Stimulated activated naive CD4-positive, alpha-beta T cell (primary cell): Measurements from ENCODE around the gene BPI.
"Not testable (repeated sequence)": the region's sequence is repeated elsewhere in the genome, so short reads cannot be mapped to it uniquely, and the experiment has no call there.

Experiments used
- DNase-seq, 6 experiments: peaks; one replicate each; lab custom pipeline; 2025; lab: John Stamatoyannopoulos, UW

BPI gene

GRCh38 chr20:38278131-38278530, 25.8 kb upstream of the BPI start:
- DNase-seq, result no peak

GRCh38 chr20:38278763-38279162, 25.2 kb upstream of the BPI start:
- DNase-seq, result no peak

DNA sequence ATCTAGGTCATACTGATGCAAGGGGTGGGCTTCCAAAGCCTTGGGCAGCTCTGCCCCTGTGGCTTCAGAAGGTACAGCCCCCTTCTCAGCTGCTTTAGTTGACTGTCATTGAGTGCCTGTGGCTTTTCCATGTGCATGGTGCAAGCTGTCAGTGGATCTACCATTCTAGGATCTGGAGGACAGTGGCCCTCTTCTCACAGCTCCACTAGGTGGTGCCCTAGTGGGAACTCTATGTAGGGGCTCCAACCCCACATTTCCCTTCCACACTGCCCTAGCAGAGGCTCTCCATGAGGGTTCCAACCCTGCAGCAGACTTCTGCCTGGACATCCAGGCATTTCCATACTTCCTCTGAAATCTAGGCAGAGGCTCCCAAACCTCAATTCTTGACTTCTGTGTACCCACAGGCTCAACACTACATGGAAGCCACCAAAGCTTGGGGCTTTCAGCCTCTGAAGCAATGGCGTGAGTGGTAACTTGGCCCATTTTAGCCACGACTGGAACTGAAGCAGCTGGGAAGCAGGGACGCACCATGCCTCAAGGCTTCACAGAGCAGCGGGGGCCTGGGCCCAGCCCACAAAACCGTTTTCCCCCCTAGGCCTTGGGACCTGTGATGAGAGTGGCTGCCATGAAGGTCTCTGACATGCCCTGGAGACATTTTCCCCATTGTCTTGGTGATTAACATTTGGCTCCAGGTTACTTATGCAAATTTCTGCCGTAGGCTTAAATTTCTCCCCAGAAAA, 22.6 kb upstream of the BPI start:
- not testable (repeated sequence) for DNase-seq

GRCh38 chr20:38283236-38283635, 20.7 kb upstream of the BPI start:
- no peak for DNase-seq

DNA sequence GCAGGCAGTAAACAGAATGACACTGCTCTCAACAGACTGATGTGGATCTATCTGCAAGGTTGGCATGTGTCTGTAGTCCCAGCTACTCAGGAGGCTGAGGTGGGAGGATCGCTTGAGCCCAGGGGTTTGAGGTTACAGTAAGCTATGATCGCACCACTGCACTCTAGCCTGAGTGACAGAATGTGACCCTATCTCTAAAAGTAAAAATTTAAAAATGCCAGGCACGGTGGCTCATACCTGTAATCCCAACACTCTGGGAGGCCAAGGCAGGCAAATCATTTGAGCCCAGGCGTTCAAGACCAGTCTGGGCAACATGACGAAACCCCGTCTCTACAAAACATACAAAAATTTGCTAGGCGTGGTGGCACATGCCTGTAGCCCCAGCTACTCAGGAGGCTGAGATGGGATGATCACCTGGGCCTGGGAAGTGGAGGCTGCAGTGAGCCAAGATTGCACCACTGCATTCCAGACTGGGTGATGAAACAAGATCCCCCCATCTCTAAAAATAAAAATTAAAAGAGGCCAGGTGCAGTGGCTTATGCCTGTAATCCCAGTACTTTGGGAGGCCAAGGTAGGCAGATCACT, 19.8 kb upstream of the BPI start:
- DNase-seq, result not testable (repeated sequence)

- no peak for DNase-seq
Measured at GRCh38 chr20:38284893-38285444, 19.0 kb upstream of the BPI start.

DNA sequence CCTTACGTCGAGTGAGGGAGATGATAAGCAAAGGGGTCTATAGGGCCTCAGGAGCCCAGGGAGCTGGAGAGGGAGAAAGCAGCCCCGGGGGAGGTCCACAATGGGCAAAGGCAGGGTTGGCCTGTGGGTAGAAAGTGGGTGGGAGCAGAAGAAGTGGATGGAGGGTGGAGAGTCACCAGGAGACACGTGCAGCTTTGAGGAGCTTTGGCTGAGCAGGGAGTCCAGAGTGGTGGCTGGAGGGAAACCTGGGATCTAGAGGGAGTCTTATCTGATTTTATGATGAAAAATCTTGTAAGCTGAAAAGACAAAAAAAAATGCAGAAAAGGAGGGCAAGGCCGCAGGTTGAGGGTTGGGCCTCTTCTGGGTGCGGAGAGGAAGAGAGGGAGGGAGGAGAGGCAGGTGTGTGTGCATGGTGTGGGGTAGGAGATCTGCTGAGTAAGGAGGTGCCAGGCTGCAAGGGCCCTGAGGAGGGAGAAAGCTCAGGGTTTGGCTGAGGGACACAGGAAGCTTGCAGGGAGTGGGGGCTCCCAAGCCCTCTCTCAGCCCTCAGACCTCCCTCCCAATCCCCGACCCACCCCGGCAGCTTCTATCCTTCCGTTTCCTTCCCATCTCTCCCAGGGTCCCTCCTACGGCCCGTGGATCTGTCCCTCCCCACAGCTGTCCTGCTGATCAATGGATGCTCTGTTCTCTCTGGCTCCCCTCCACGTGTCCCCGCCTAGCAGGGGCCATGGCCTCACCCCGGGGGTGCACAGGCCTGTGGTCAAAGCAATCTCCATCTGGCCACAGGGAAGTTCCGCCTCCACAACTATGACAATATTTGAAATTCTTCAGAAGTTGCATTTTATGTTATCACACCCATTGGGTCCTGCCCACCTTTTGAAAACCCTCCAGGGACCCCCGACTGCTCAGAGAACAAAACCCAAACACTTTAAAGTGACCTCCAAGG, 17.1 kb upstream of the BPI start:
- DNase-seq, result no peak

GRCh38 chr20:38290829-38291814, 12.8 kb upstream of the BPI start:
- DNase-seq, result no peak

DNA sequence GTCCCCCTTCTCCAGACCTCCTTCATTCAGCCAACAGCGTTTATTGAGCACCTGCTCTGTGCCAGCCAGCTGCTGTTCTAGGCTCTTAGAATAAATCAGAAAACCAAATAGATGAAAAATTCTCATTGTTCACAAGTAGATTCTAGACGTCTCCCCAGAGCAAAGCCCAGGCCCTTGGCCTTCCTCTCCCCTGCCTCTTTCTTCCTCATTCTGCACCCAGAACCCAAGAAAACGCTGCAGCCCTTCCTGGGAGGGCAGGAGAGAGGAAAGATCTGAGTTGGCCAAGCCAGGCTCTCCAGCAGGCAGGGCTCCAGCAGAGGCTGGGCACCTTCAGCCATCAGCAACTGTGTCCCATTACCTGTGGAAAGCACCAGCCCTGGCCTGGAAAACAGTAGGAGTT, 12.0 kb upstream of the BPI start:
- DNase-seq, result no peak

DNA sequence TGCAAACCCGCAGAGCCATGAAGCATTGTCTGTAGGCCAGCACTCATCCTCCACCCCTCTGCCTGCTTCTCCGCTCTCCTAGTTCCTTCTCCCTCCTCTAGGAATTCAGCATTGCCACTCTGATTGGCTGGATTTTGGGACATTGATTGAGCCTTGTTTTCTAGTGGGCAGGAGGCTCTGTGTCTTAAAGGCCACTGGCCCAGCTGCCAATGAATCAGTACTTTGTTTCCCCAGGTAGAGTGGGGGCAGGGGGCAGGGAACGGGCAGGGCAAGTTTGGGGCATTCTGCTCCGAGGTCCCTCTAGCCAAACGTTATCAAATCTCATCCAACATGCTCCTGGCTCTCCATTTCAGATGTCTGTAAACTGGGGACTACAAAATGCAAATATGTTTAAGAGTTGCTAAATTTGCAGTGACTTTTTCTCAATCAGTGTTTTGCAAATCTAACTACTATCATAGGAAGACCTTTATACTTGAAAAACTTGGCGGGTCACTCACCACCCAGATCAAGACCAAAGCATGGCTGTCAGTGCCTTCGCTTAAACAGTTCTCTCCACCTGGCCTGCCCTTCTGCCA, 10.4 kb upstream of the BPI start:
- no peak for DNase-seq

DNA sequence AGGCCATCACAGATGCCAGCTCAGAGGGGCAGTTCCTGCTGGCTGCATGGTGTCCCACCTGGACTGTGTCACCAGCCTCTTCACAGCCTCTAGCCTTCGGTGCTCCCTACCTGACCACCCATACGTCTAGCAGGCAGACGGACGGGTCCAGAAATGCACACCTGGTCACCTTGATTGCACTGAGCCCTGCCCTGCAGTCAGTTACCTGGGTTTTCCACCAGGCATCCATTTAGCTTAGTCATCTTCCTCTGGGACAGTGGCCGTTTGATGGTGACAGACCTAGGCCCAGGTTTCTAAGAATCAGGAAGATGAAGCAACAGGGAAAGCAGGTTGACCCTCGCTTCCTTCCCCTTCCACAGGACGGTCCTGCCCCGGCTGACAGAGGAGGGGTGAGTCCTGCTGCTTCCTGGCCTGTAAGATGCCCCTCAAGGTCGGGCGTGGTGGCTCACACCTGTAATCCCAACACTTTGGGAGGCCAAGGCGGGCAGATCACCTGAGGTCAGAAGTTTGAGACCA, 9.8 kb upstream of the BPI start:
- DNase-seq, result no peak

DNA sequence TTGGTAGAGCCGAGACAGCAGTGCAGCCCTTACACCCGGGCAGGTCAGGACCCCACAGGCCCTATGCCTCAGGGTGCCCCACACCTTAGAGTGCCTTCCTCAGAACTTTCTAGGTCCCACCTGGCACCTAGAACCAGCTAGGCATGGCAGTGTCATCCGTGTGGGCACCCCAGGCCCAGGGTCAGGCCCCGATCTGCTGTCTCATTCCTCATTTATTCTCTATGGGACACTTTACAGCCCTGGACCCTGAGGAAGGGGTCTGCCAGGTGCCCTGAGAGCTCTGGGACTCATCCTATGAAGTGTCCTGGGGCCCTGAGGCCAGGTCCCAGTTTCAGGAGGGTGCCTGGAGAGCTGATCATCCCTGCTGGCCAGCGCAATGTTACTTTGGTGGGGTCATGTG, 8.1 kb upstream of the BPI start:
- no peak for DNase-seq

DNA sequence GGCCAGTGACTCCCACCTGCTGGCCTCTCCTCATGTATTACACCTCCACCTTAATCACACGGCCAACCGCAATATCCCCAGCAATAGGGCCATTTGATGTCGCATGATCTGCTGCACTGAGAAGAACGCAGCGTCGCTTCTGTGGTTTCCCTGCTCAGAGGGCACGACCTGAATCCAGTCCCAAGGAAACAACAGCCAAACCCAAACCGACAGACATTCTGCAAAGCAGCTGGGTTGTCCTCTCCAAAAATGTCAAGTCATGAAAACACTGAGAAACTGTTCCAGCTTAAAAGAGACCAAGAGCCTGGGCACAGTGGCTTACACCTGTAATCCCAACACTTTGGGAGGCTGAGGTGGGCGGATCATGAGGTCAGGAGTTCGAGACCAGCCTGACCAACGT, 7.5 kb upstream of the BPI start:
- DNase-seq, result no peak

DNA sequence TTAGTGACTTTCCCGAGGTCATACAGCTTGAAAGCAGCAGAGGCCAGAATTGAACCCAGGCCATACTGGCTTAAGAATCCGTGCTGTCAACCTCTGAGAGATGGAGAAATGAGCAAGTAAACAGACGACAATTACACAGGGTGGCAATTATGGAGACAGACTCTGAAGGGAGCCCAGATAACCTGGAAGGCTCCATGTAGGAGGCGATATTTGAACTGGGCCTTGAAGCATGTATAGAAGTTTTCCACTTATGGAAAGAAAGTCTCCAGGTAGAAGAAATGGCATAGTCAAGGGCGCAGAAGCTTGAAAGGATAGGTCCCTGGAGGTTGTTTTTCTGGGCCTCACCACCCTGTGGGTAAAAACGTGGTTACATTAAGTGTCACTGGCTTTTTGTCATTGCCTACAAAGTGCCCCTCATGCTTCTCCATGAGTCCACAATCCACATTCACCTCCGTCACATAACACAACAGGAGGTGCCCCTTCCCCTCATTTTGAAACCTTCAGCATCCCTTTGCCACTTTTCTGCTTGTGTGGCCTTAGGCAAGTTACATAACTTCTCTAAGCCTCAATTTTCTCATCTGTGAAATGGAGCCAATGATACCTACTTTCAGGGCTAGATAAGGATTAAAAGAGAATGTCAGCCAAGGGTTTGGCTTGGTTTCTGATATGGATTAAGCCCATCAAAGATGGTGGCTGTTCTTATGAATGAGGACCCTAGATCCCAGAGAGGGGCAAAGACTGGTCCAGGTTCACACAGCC, 5.9 kb upstream of the BPI start:
- DNase-seq, result no peak

GRCh38 chr20:38298768-38299288, 5.1 kb upstream of the BPI start:
- no peak for DNase-seq

- no peak for DNase-seq
Measured at GRCh38 chr20:38299963-38300362, 4.0 kb upstream of the BPI start.

GRCh38 chr20:38300438-38300837, 3.5 kb upstream of the BPI start:
- no peak for DNase-seq

GRCh38 chr20:38301309-38301708, 2.6 kb upstream of the BPI start:
- no peak for DNase-seq

DNA sequence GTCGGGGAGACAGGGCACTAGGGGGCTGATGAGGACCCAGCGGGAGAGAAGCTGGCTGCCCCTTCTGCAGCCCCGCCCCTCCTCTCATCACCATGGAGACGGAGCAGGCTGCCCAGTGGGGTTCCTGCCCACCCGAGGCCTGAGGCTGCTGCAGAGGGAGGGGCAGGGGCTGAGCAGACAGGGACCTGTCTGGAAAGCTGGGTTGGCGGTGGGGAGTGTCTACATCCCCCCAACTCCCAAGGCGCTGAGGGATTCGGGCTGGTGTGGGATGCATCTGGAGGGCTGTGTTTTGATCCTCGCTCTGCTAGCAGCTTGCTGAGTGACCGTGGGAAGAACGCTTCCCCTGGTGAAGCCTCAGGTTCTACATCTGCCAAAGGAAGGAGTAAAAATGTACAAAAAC, 1.2 kb upstream of the BPI start:
- DNase-seq, result no peak
